ENCODE data around the gene MTM1.

- TF ChIP-seq, protein P1, sequence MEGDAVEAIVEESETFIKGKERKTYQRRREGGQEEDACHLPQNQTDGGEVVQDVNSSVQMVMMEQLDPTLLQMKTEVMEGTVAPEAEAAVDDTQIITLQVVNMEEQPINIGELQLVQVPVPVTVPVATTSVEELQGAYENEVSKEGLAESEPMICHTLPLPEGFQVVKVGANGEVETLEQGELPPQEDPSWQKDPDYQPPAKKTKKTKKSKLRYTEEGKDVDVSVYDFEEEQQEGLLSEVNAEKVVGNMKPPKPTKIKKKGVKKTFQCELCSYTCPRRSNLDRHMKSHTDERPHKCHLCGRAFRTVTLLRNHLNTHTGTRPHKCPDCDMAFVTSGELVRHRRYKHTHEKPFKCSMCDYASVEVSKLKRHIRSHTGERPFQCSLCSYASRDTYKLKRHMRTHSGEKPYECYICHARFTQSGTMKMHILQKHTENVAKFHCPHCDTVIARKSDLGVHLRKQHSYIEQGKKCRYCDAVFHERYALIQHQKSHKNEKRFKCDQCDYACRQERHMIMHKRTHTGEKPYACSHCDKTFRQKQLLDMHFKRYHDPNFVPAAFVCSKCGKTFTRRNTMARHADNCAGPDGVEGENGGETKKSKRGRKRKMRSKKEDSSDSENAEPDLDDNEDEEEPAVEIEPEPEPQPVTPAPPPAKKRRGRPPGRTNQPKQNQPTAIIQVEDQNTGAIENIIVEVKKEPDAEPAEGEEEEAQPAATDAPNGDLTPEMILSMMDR (IDR thresholded peaks at IDR 0.05): no peak
- TF ChIP-seq EP300 (IDR thresholded peaks at IDR 0.05) (no peak), POLR2A (IDR thresholded peaks at IDR 0.05) (no peak)
Measured at GRCh38 chrX:150703695-150703974, 135.2 kb downstream of the MTM1 start.
